ENCODE results near the gene ANXA6. TPM values are rescaled to one million over a fixed set of nuclear protein-coding genes. Genes with fewer than 3 reads are reported as not detected.

ANXA6 gene
- total RNA-seq, 1 donor from 2014 or later, result 197 TPM

DNA sequence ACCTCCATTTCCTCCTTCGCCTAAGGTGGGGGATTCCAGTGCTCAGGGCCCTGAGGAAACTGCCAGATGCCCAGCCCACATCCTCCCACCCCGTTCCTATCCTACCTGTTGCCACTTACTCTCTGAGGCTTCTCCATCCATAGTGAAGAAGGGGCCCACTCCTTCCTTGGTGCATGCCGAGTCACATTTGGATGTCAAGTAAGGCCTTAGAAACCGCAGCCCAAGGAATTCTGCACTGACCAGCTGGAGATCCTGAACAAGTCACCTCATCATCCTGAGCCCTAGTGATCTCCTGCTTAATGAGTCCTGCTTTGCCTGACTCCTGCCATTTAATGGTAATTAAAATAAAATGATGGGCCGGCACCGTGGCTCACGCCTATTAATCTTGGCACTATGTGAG lies 70.1 kb downstream of the ANXA6 start:
- H3K4me1 Mint-ChIP-seq, result peaks cover 22% of the 10 kb centered on the region
- no peak overlapping the region for H3K27ac Mint-ChIP-seq
- no peak overlapping the region for H3K4me3 Mint-ChIP-seq
- no peaks in the 10 kb centered on the region for H3K9me3 Mint-ChIP-seq
- no peaks in the 10 kb centered on the region for H3K27me3 Mint-ChIP-seq (ENCODE audit: low read depth)
- no peak for DNase-seq (ENCODE audit: low spot score in 2 of 2, unreplicated experiment in 2 of 2)
- no peaks in the 10 kb centered on the region for H3K36me3 Mint-ChIP-seq
- TF ChIP-seq, protein P1, sequence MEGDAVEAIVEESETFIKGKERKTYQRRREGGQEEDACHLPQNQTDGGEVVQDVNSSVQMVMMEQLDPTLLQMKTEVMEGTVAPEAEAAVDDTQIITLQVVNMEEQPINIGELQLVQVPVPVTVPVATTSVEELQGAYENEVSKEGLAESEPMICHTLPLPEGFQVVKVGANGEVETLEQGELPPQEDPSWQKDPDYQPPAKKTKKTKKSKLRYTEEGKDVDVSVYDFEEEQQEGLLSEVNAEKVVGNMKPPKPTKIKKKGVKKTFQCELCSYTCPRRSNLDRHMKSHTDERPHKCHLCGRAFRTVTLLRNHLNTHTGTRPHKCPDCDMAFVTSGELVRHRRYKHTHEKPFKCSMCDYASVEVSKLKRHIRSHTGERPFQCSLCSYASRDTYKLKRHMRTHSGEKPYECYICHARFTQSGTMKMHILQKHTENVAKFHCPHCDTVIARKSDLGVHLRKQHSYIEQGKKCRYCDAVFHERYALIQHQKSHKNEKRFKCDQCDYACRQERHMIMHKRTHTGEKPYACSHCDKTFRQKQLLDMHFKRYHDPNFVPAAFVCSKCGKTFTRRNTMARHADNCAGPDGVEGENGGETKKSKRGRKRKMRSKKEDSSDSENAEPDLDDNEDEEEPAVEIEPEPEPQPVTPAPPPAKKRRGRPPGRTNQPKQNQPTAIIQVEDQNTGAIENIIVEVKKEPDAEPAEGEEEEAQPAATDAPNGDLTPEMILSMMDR (IDR thresholded peaks at IDR 0.05; ENCODE audit: unreplicated experiment), result no peak

DNA sequence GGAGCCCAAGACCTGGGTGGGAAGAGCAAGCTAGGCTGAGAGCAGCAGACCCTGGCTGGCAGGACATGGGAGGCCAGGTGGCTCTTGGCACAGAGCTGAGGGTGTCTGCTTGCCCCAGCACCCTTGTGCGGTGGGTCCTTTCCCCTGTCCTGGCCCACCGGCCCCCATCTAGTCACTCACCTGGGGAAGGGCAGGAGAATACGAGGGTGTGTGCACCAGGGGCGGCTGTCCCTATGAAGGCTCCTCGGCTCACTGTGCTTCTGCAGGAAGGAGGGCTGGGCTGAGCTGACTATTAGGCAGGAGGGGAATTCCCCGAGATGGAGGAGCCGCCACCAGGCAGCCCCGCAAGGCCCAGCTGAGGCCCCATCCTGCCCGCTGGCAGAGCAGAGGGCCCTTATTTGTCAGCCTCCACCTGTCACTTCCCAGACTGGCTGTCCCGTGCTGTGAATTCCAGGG lies 70.6 kb downstream of the ANXA6 start:
- H3K9me3 Mint-ChIP-seq, result no peaks in the 10 kb centered on the region
- peak in 1 of 2 experiments; percentile 42 for DNase-seq (ENCODE audit: low spot score in 2 of 2, unreplicated experiment in 2 of 2)
- H3K36me3 Mint-ChIP-seq, result no peaks in the 10 kb centered on the region
- peak overlapping the region; percentile 10 for H3K27ac Mint-ChIP-seq
- no peaks in the 10 kb centered on the region for H3K27me3 Mint-ChIP-seq (ENCODE audit: low read depth)
- TF ChIP-seq, protein P1 (IDR thresholded peaks at IDR 0.05; ENCODE audit: unreplicated experiment), result no peak
- H3K4me1 Mint-ChIP-seq, result peaks cover 27% of the 10 kb centered on the region
- H3K4me3 Mint-ChIP-seq, result no peak overlapping the region

DNA sequence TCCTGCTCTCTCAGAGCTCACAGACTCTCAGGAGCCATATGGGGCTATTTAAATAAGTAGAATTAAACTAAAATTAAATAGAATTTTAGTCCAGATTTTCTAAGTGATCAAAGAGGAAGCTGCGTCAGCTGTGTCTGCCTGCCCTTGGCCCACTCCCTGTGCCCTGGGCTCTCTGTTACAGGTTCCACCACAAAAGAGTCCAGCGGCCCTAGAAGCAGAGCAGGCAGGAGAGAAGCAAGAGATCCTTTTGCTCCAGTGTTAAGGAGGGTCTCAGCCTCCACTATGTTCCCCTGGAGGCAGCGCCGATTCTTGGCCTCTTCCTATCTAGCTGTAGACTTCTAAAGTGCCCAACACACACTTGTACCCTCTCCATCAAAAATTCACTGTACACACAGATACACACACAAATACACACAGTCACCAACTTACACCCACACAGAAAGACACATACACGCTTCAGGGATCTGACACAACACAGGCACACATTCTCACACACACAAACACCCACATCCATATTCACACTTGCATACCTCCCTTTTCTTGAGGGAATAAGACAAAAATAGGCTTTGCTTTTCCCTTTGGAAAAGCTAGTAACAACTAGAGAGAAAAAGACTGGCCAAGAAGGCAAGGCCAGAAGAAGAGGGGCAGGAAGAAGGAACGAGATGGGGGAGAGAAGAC lies 71.2 kb downstream of the ANXA6 start:
- Mint-ChIP-seq H3K27me3 (ENCODE audit: low read depth) (no peaks in the 10 kb centered on the region), H3K4me3 (no peak overlapping the region), H3K36me3 (no peaks in the 10 kb centered on the region), H3K4me1 (peaks cover 31% of the 10 kb centered on the region), H3K27ac (peak overlapping the region; percentile 10), H3K9me3 (no peaks in the 10 kb centered on the region)
- TF ChIP-seq, protein P1 (IDR thresholded peaks at IDR 0.05; ENCODE audit: unreplicated experiment), result no peak
- no peak for DNase-seq (ENCODE audit: low spot score in 2 of 2, unreplicated experiment in 2 of 2)

DNA sequence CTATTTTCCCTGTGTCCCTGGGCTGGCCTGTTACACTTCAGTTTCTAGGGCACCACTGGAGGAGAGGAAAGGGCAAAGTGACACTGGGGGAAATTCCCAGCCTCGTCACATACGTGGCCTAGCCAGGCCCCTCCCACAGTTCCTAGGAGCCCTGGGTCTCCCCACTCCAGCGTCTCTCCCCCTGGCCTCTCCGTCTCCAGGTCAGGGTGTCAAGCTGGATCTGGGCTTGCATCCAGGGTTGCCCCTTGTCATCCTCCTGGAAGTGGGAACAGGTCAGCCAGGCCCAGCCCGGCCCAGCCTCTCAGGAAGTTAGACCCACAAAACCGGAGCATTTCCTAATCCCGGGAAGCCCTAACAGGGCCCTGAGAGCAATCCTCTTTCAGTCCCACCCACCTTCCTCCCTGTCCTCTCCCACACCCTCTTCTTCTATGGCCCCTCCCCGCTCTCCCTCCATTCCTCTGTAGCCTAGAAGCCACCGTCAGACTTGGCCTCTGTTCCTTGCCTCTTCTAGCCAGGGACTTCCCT lies 72.0 kb downstream of the ANXA6 start:
- no peak for DNase-seq (ENCODE audit: low spot score in 2 of 2, unreplicated experiment in 2 of 2)
- H3K27ac Mint-ChIP-seq, result peak overlapping the region; percentile 53
- peaks cover 32% of the 10 kb centered on the region for H3K4me1 Mint-ChIP-seq
- H3K27me3 Mint-ChIP-seq (ENCODE audit: low read depth), result no peaks in the 10 kb centered on the region
- TF ChIP-seq, protein P1 (IDR thresholded peaks at IDR 0.05; ENCODE audit: unreplicated experiment), result no peak
- no peaks in the 10 kb centered on the region for H3K9me3 Mint-ChIP-seq
- H3K36me3 Mint-ChIP-seq, result no peaks in the 10 kb centered on the region
- no peak overlapping the region for H3K4me3 Mint-ChIP-seq

DNA sequence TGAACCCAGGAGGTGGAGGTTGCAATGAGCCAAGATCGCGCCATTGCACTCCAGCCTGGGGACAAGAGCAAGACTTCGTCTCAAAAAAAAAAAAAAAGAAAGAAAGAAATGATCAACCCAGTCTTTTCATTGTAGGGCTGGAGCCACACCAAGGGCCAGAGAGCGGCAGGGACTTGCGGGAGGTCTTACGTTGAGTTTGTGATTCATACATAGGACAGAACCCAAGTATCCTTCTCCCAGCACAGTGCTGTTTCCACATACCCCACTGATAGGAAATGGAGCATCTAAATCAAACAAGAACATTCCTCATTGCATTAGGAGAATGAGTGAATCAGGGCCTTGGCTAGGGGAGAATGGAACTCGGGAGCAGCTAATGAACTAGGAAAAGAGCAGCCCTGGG lies 73.2 kb downstream of the ANXA6 start:
- Mint-ChIP-seq H3K4me1 (peaks cover 38% of the 10 kb centered on the region), H3K36me3 (no peaks in the 10 kb centered on the region), H3K27ac (no peak overlapping the region), H3K27me3 (ENCODE audit: low read depth) (no peaks in the 10 kb centered on the region), H3K4me3 (no peak overlapping the region), H3K9me3 (no peaks in the 10 kb centered on the region)
- TF ChIP-seq, protein P1 (IDR thresholded peaks at IDR 0.05; ENCODE audit: unreplicated experiment), result no peak
- no peak for DNase-seq (ENCODE audit: low spot score in 2 of 2, unreplicated experiment in 2 of 2)

Measured in mesothelial cell of epicardium (in vitro differentiated cells).